B cell (primary cell): ENCODE data around the gene OSGEP.

Source experiments
- EZH2 ChIP-seq: IDR thresholded peaks from 2 replicates; pipeline ENCODE4 v1.6.1; 2012; ENCODE audit warnings: borderline replicate concordance, low read depth, mild to moderate bottlenecking, moderate library complexity, low read length; ENCODE audit not compliant: insufficient read depth, poor library complexity, severe bottlenecking
- TF ChIP-seq, protein P1 (sequence below): fragments of 200-600 bp; IDR thresholded peaks from one replicate; pipeline ENCODE4 v1.8.0; 2022; ENCODE audit warnings: antibody characterized with exemption, mild to moderate bottlenecking

DNA sequence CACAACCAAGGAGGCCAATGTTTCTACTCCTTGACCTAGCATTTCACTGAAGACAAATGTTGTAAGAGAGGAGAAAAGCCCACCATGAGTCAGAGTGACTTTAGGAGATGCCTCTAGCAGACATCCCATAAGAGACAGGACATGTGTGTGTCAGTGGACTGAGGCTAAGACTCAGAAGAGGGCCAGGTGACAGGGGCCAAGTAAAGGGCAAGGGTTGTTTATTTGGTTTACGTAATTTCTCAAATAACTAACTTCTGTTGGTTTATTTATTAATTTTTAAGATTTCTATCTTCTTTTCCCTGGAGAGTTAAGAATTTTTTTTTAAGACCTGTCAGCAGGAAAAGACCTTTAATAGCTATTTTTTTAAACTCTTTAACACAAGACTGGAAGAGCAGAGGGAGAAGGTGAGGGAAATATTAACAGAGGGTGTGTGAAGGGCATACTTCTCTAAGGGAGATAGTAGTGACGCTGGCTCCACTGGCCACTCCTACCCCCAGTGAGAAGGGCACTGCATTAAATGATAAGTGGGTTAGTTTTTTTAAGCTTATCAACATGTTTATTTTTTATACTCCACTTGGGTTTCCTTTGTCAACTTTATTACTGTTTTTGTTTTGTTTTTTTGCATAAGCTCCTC is 18.0 kb upstream of the OSGEP start:
- TF ChIP-seq, protein P1, sequence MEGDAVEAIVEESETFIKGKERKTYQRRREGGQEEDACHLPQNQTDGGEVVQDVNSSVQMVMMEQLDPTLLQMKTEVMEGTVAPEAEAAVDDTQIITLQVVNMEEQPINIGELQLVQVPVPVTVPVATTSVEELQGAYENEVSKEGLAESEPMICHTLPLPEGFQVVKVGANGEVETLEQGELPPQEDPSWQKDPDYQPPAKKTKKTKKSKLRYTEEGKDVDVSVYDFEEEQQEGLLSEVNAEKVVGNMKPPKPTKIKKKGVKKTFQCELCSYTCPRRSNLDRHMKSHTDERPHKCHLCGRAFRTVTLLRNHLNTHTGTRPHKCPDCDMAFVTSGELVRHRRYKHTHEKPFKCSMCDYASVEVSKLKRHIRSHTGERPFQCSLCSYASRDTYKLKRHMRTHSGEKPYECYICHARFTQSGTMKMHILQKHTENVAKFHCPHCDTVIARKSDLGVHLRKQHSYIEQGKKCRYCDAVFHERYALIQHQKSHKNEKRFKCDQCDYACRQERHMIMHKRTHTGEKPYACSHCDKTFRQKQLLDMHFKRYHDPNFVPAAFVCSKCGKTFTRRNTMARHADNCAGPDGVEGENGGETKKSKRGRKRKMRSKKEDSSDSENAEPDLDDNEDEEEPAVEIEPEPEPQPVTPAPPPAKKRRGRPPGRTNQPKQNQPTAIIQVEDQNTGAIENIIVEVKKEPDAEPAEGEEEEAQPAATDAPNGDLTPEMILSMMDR: no peak
- TF ChIP-seq EZH2: no peak
